ENCODE data around the gene SCAPER.

- TF ChIP-seq CTCF (IDR thresholded peaks at IDR 0.05): no peak
- no peak for TF ChIP-seq EZH2 (IDR thresholded peaks at IDR 0.05; ENCODE audit: borderline replicate concordance, insufficient read depth, low read depth, low read length, poor library complexity, severe bottlenecking)
Measured at GRCh38 chr15:76795217-76795616, 109.9 kb downstream of the SCAPER start.
